Nephron progenitor cell (in vitro differentiated cells): ENCODE data around the gene OSBPL2.

Experiments used
- DNase-seq: peaks from one replicate; pipeline ENCODE4 v3.0.0; 2021
- H3K27ac Mint-ChIP-seq: 2 replicates; pipeline ENCODE4 v1.8.0; 2021; ENCODE audit warnings: mild to moderate bottlenecking, moderate library complexity, mixed read lengths
- H3K27me3 Mint-ChIP-seq: 2 replicates; pipeline ENCODE4 v1.8.0; 2021; ENCODE audit warnings: mild to moderate bottlenecking, low read depth, mixed read lengths; ENCODE audit not compliant: poor library complexity
- H3K36me3 Mint-ChIP-seq: 2 replicates; pipeline ENCODE4 v1.8.0; 2021; ENCODE audit warnings: low read depth, mixed read lengths
- H3K4me1 Mint-ChIP-seq: 2 replicates; pipeline ENCODE4 v1.8.0; 2021; ENCODE audit warnings: mixed read lengths
- H3K4me3 Mint-ChIP-seq: 2 replicates; pipeline ENCODE4 v1.8.0; 2021; ENCODE audit warnings: mild to moderate bottlenecking, moderate library complexity, mixed read lengths
- H3K9me3 Mint-ChIP-seq: 2 replicates; pipeline ENCODE4 v1.8.0; 2021; ENCODE audit warnings: mild to moderate bottlenecking, moderate library complexity, mixed read lengths
- CTCF ChIP-seq: fragments of 200-600 bp; sonication (generic); IDR thresholded peaks from 2 replicates; pipeline ENCODE4 v1.5.0; 2021; ENCODE audit warnings: antibody characterized with exemption

OSBPL2 gene

GRCh38 chr20:62306414-62307187 lies 68.3 kb downstream of the OSBPL2 start:
- no peak for DNase-seq
- no peaks in the 10 kb centered on the region for H3K36me3 Mint-ChIP-seq
- no peaks in the 10 kb centered on the region for H3K9me3 Mint-ChIP-seq
- no peak overlapping the region for H3K4me3 Mint-ChIP-seq
- peaks cover 22% of the 10 kb centered on the region for H3K4me1 Mint-ChIP-seq
- H3K27ac Mint-ChIP-seq, result no peak overlapping the region
- H3K27me3 Mint-ChIP-seq, result no peaks in the 10 kb centered on the region
- TF ChIP-seq CTCF, result no peak

GRCh38 chr20:62307226-62308101 lies 69.1 kb downstream of the OSBPL2 start:
- H3K27me3 Mint-ChIP-seq, result no peaks in the 10 kb centered on the region
- no peaks in the 10 kb centered on the region for H3K9me3 Mint-ChIP-seq
- DNase-seq, result no peak
- no peak overlapping the region for H3K4me3 Mint-ChIP-seq
- peaks cover 22% of the 10 kb centered on the region for H3K4me1 Mint-ChIP-seq
- TF ChIP-seq CTCF, result no peak
- no peak overlapping the region for H3K27ac Mint-ChIP-seq
- no peaks in the 10 kb centered on the region for H3K36me3 Mint-ChIP-seq

- Mint-ChIP-seq H3K9me3 (no peaks in the 10 kb centered on the region), H3K4me3 (no peak overlapping the region), H3K36me3 (no peaks in the 10 kb centered on the region), H3K27me3 (no peaks in the 10 kb centered on the region), H3K4me1 (peaks cover 22% of the 10 kb centered on the region), H3K27ac (no peak overlapping the region)
- no peak for TF ChIP-seq CTCF
- DNase-seq, result no peak
Observed at GRCh38 chr20:62308102-62308822, 69.9 kb downstream of the OSBPL2 start.

GRCh38 chr20:62309198-62309944 lies 71.0 kb downstream of the OSBPL2 start:
- H3K27me3 Mint-ChIP-seq, result no peaks in the 10 kb centered on the region
- H3K9me3 Mint-ChIP-seq, result no peaks in the 10 kb centered on the region
- no peak for TF ChIP-seq CTCF
- peaks cover 11% of the 10 kb centered on the region for H3K4me1 Mint-ChIP-seq
- DNase-seq, result no peak
- H3K27ac Mint-ChIP-seq, result peak overlapping the region; percentile 22
- H3K4me3 Mint-ChIP-seq, result no peak overlapping the region
- H3K36me3 Mint-ChIP-seq, result no peaks in the 10 kb centered on the region

- DNase-seq, result no peak
- no peaks in the 10 kb centered on the region for H3K9me3 Mint-ChIP-seq
- H3K4me1 Mint-ChIP-seq, result peaks cover 5% of the 10 kb centered on the region
- no peak overlapping the region for H3K4me3 Mint-ChIP-seq
- H3K36me3 Mint-ChIP-seq, result peaks cover 2% of the 10 kb centered on the region
- no peak overlapping the region for H3K27ac Mint-ChIP-seq
- no peaks in the 10 kb centered on the region for H3K27me3 Mint-ChIP-seq
- TF ChIP-seq CTCF, result no peak
Observed at GRCh38 chr20:62309947-62310756, 71.8 kb downstream of the OSBPL2 start.
